Neural cell (in vitro differentiated cells): Measurements from ENCODE around the gene SF3B1.

Experiments
- EZH2 ChIP-seq: fragments of 200-600, 300-800 bp; shearing (Covaris generic), sonication (generic); IDR thresholded peaks from 2 replicates; pipeline ENCODE4 v1.6.1; 2014; ENCODE audit warnings: antibody characterized with exemption, low read length, borderline replicate concordance, mild to moderate bottlenecking; ENCODE audit not compliant: insufficient read depth, poor library complexity, severe bottlenecking
- POLR2AphosphoS5 ChIP-seq: IDR thresholded peaks from 2 replicates; pipeline ENCODE4 v1.6.1; 2012
- RAD21 ChIP-seq: fragments of 450-650 bp; conservative IDR thresholded peaks from 2 replicates; pipeline ENCODE4 v1.6.1; 2014; ENCODE audit warnings: antibody characterized with exemption, mild to moderate bottlenecking, moderate library complexity
- TF ChIP-seq, protein P1 (sequence below): fragments of 450-650 bp; IDR thresholded peaks from 2 replicates; pipeline ENCODE4 v1.5.1; 2014; ENCODE audit warnings: antibody characterized with exemption, mild to moderate bottlenecking, moderate library complexity; ENCODE audit not compliant: poor library complexity, severe bottlenecking

- TF ChIP-seq EZH2 (no peak), POLR2AphosphoS5 (no peak), RAD21 (no peak)
- TF ChIP-seq, protein P1, sequence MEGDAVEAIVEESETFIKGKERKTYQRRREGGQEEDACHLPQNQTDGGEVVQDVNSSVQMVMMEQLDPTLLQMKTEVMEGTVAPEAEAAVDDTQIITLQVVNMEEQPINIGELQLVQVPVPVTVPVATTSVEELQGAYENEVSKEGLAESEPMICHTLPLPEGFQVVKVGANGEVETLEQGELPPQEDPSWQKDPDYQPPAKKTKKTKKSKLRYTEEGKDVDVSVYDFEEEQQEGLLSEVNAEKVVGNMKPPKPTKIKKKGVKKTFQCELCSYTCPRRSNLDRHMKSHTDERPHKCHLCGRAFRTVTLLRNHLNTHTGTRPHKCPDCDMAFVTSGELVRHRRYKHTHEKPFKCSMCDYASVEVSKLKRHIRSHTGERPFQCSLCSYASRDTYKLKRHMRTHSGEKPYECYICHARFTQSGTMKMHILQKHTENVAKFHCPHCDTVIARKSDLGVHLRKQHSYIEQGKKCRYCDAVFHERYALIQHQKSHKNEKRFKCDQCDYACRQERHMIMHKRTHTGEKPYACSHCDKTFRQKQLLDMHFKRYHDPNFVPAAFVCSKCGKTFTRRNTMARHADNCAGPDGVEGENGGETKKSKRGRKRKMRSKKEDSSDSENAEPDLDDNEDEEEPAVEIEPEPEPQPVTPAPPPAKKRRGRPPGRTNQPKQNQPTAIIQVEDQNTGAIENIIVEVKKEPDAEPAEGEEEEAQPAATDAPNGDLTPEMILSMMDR, result no peak
Observed at GRCh38 chr2:197368412-197368811, 66.4 kb downstream of the SF3B1 start.
